SH-SY5Y (cell line): Measurements from ENCODE around the gene ARHGAP28.

ENCODE experiments used
- GATA2 ChIP-seq: IDR thresholded peaks from 2 replicates; pipeline ENCODE4 v1.6.1; 2011; ENCODE audit warnings: mild to moderate bottlenecking, low read depth, low read length
- GATA3 ChIP-seq: IDR thresholded peaks from 2 replicates; pipeline ENCODE4 v1.6.1; 2011; ENCODE audit warnings: low read depth, mild to moderate bottlenecking, low read length, moderate library complexity

DNA sequence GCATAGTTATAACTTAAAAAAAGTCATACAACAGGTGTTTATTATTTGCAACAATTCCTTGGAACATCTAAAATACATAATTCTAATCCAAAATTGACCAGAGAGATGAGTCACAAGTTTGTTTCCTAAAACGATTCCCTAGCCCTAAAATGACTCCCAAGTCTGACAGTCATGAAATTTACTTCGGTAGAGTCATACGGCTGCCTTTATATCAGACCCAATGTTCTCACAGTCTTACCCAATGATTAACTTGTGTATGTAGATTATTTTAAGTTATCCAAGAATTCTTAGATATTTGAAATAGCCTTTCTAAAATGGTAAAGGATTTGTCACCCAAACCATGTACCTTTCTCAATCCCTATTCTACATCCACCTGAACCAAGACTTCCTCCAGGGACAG is 213.2 kb downstream of the ARHGAP28 start:
- TF ChIP-seq GATA3 (no peak), GATA2 (no peak)
